HUDEP-2 (cell line): ENCODE measurements around the gene OSGEPL1.
A peak's percentile ranks its signal among the peaks of the same experiment; 100 is the strongest.
"Not testable (repeated sequence)": the region's sequence is repeated elsewhere in the genome, so short reads cannot be mapped to it uniquely, and the experiment has no call there.

ENCODE experiments used
- DNase-seq, 76 experiments: peaks; one replicate each; lab custom pipeline; 2025; ENCODE audit not compliant: unreplicated experiment in 76 of 76; lab: John Stamatoyannopoulos, UW

OSGEPL1 gene

DNA sequence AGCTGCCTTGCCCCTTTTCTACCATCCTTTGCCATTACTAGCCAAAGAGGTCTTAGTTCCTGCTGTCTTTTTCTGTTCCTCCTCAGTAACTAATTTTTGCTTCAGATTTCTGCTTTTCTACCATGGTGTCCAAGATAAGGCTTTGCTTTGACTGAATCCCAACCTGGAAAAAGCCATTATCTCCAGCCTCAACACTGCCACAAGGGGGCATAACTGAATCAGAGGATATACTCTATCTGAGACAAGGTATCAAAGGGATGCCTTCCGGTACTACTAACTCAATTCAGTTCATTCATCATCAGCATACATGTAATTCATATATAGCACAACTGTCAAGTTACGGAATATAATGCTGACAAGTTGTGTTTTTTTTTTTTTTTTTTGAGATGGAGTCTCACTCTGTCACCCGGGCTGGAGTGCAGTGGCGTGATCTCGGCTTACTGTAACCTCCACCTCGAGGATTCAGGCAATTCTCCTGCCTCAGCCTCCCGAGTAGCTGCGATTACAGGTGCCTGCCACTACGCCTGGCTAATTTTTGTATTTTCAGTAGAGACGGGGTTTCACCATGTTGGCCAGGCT lies 11.4 kb downstream of the OSGEPL1 start:
- peak in 40 of 76 experiments; percentile 0 to 62 (median 20) for DNase-seq

DNA sequence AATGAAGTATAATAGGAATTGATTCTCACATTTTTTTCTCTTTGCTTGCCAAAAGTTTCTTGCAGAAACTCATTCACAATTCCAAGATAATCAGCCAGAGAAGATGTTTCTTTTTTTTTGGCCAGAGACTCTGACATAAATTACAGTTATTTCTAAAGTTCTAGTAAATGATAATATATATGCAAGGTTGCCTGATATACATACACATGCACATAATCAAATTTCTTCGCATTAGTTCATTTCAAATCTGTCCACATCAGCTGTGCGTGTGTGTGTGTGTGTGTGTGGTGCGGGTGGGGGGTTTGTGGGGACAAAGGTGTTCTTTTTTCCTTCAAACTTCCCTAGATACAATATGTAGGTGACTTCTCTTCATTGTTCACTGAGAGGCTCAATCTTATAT lies 33.2 kb downstream of the OSGEPL1 start:
- DNase-seq = no peak

DNA sequence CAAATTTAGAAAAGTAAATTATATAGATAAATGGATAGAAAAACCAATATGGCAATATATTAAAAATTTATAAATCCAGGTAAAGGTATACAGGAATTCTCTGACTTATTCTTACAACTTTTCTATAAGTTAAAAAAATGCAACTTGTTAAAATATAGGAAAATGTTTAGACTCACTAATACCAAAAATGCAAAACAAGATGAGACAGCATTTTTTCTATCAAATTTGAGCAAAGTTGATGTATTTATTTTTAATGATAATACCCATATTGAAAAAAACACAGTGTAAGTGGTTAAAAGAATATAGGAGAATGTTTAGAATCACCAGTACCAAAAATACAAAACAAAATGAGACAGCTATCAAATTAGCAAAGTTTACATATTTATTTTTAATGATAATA lies 35.7 kb downstream of the OSGEPL1 start:
- no peak for DNase-seq

DNA sequence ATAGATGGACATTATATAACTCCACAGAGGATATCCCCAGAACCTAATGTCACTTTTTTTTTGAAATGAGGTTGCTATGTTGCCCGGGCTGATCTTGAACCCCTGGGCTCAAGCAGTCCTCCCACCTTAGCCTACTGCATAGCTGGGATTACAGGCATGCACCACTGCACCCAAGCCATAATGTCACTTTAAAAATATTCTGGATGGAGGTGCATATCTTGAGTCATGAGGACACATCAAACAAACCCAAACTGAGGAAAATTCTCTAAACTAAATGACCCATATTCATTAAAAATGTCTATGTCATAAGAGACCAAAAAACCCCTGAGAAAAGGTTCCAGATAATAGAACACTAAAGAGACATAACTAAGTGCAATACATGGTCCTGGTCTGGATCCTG lies 36.3 kb downstream of the OSGEPL1 start:
- DNase-seq = no peak

DNA sequence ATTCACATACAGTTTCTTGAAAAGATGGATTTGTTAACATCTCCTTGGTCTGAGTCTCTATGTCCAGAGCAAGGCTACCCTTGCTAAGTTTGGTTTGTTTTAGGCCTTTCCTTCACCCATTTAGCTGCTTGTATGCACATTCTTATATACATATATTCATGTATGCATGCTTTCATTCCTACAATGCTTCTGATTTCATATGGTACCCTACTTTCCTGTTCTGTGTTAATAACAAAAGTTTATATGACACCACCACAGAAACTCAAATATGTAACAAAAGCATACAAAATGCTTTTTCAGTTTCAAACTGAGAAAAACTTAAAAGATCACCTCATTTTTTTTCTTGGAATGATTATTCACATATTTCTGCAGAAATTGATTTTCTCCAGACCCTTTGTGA lies 39.4 kb downstream of the OSGEPL1 start:
- no peak for DNase-seq

DNA sequence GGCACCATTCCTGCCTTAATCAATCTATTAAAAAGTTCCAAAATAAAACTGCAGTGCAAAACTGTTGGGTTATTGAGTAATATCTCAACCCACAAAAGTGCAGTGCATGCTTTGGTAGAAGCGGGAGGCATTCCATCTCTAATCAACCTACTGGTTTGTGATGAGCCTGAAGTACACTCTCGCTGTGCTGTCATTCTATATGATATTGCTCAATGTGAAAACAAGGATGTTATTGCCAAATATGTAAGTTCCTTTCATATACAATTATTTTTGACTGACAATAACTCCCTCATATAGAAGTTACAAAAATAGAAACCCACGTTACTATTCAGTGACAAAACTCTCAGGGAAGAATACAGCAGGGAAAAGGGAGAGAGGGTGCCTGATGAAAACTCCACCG lies 43.0 kb downstream of the OSGEPL1 start:
- DNase-seq = no peak

DNA sequence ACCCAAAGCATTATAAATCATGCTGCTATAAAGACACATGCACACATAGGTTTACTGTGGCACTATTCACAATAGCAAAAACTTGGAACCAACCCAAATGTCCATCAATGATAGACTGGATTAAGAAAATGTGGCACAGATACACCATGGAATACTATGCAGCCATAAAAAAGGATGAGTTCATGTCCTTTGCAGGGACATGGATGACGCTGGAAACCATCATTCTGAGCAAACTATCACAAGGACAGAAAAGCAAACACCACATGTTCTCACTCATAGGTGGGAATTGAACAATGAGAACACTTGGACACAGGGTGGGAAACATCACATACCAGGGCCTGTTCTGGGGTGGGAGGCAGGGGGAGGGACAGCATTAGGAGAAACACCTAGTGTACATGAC lies 45.0 kb downstream of the OSGEPL1 start:
- not testable (repeated sequence) for DNase-seq

DNA sequence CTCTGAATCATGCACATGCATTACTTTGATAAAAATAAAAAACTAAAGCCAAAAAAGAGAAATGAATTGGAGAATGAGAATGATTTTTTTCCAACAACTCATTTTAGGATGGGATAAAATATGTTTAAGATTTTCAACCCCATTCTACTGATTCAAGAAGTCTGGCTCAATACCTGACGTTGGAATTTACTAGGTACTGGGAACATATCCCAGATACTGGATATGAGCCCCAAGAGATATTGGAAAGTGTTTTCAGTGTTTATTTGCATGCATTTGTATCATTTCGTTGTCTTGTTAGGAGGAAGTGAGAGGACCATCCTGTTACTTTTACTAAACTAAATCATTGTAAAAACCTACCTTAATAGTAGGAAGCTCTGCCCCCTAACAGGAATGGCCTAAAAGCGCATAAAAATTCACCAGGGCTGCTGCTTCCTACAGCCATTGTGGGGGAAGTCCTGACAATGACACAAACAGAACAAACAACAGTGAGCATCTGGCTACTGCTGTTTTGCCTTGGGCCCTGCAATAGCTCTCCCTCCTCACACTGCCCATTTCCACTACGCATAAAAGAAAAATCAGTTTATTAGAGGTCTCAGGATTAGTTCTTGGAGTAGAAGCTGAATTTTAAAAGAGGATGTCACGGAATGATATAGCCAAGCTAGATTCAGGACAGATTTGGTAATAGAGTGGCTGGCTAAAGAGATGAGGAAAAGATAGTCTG lies 52.9 kb downstream of the OSGEPL1 start:
- no peak for DNase-seq

DNA sequence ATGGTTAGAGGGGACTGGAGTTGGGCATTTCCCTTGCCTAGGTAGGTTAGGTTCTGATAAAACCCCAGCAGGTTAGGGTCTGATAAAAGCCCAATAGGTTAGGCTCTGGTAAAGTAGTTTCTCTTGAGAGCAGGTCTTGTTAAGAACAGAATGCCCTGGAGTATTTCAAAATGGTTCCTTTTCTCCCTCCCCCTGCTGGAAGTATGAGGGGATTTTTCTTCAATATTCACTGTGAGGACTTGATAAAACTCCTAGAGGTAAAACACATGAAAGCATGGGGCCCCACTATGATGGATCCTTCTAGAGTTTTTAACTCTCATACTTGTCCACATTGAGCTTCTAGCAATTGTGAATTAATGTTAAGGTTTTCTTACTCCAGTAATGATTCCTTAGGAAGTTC lies 60.5 kb downstream of the OSGEPL1 start:
- peak in 8 of 76 experiments; percentile 2 to 20 (median 12) for DNase-seq

DNA sequence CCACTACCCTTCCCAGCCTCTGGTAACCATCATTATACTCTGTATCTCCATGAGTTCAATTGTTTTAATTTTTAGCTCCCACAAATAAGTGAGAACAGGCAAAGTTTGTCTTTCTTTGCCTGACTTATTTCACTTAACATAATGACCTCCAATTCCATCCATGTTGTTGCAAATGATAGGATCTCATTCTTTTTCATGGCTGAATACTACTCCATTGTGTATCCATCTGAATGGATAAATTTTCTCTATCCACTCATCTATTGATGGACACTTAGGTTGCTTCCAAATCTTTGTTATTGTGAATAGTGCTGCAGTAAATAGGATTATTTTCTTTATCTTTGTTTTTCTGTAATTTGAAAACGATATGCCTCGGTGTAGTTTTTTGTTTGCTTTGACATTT lies 61.9 kb downstream of the OSGEPL1 start:
- no peak for DNase-seq

DNA sequence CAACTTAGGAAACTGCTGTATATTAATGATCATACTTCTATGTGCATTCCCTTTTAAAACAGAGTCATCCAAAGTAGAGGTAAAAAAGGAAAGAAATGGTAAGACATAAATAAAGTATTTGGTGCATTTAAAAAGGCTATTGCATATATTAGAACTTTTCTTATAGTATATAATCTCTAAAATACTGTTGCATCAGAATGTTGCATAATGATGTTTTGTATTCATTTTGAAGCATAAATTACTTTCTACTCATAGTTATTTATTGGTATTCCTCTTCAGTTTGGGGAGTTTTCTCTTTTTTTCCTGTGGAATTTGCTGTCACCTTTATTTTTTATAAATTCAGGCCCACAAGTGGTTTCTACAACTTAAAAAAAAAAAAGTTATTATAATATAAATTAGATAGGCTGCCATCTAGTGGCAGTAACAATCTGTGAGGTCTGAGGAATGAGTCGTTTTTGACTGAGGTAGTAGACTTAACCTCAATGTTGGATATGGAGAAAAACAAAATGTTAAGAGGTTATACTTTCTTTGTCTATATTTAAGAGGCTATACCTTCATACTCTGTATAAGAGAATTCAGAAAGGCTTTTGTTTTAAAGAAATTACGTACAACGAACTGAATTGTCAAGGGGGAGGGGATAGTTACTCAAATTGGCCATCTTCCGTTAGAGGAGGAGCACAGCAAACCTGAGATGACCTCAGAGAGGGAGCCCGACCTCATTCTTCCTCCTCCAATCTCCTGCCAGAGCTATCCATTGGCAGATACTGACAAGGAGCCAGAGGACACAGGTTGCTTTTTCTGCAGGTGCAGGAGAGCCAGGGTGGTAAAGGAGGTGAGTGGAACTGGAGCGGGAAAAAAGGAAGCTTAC lies 64.3 kb downstream of the OSGEPL1 start:
- peak in 24 of 76 experiments; percentile 4 to 53 (median 21) for DNase-seq
